HL-60 (cell line): ENCODE results near the gene HSPA1A.

ENCODE experiments used
- TF ChIP-seq, protein P1 (sequence below): IDR thresholded peaks from 2 replicates; pipeline ENCODE4 v1.6.1; 2012; ENCODE audit warnings: low read depth; ENCODE audit not compliant: insufficient replicate concordance
- TF ChIP-seq, protein P2 (sequence below): IDR thresholded peaks from one replicate; pipeline ENCODE4 v1.5.1; 2011; ENCODE audit warnings: low read length, control low read depth, inconsistent platforms; ENCODE audit not compliant: insufficient read depth

DNA sequence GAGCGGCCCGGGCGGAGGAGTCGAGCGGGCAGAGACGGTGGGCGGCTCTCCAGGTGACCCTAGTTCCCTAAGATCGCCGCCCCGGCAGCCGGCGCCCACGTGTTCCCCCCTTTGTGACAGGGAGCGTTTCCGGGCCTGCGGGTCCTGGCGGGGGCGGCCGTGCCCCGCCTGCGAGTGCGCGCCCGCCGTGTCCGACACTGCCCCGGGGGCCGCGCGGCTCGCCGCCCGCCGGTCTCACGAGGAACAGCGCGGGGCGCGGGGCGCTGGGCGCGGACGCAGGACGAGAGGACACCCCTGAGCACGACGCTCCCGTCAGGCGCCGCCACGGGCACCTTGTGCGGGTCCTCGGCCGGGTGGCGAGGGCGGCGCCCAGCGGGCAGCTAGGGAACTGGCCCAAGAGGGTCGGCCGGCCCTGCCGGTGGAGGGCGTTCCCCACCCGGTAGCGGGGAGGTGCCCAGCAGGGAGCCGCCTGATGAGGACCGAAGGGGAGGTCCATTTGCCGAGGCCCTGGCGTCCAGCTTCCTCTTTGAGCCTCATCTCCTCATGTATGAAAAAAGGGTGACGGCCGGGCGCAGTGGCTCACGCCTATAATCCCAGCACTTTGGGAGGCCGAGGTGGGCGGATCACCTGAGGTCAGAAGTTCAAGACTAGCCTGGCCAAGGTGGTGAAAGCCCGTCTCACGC is 19.6 kb upstream of the HSPA1A start, which contains the start of gene VARS1:
- TF ChIP-seq, protein P1, sequence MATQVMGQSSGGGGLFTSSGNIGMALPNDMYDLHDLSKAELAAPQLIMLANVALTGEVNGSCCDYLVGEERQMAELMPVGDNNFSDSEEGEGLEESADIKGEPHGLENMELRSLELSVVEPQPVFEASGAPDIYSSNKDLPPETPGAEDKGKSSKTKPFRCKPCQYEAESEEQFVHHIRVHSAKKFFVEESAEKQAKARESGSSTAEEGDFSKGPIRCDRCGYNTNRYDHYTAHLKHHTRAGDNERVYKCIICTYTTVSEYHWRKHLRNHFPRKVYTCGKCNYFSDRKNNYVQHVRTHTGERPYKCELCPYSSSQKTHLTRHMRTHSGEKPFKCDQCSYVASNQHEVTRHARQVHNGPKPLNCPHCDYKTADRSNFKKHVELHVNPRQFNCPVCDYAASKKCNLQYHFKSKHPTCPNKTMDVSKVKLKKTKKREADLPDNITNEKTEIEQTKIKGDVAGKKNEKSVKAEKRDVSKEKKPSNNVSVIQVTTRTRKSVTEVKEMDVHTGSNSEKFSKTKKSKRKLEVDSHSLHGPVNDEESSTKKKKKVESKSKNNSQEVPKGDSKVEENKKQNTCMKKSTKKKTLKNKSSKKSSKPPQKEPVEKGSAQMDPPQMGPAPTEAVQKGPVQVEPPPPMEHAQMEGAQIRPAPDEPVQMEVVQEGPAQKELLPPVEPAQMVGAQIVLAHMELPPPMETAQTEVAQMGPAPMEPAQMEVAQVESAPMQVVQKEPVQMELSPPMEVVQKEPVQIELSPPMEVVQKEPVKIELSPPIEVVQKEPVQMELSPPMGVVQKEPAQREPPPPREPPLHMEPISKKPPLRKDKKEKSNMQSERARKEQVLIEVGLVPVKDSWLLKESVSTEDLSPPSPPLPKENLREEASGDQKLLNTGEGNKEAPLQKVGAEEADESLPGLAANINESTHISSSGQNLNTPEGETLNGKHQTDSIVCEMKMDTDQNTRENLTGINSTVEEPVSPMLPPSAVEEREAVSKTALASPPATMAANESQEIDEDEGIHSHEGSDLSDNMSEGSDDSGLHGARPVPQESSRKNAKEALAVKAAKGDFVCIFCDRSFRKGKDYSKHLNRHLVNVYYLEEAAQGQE: peak; percentile 21
- TF ChIP-seq, protein P2, sequence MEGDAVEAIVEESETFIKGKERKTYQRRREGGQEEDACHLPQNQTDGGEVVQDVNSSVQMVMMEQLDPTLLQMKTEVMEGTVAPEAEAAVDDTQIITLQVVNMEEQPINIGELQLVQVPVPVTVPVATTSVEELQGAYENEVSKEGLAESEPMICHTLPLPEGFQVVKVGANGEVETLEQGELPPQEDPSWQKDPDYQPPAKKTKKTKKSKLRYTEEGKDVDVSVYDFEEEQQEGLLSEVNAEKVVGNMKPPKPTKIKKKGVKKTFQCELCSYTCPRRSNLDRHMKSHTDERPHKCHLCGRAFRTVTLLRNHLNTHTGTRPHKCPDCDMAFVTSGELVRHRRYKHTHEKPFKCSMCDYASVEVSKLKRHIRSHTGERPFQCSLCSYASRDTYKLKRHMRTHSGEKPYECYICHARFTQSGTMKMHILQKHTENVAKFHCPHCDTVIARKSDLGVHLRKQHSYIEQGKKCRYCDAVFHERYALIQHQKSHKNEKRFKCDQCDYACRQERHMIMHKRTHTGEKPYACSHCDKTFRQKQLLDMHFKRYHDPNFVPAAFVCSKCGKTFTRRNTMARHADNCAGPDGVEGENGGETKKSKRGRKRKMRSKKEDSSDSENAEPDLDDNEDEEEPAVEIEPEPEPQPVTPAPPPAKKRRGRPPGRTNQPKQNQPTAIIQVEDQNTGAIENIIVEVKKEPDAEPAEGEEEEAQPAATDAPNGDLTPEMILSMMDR: peak; percentile 57
